Measurements from ENCODE around the gene ZNF41.

DNA sequence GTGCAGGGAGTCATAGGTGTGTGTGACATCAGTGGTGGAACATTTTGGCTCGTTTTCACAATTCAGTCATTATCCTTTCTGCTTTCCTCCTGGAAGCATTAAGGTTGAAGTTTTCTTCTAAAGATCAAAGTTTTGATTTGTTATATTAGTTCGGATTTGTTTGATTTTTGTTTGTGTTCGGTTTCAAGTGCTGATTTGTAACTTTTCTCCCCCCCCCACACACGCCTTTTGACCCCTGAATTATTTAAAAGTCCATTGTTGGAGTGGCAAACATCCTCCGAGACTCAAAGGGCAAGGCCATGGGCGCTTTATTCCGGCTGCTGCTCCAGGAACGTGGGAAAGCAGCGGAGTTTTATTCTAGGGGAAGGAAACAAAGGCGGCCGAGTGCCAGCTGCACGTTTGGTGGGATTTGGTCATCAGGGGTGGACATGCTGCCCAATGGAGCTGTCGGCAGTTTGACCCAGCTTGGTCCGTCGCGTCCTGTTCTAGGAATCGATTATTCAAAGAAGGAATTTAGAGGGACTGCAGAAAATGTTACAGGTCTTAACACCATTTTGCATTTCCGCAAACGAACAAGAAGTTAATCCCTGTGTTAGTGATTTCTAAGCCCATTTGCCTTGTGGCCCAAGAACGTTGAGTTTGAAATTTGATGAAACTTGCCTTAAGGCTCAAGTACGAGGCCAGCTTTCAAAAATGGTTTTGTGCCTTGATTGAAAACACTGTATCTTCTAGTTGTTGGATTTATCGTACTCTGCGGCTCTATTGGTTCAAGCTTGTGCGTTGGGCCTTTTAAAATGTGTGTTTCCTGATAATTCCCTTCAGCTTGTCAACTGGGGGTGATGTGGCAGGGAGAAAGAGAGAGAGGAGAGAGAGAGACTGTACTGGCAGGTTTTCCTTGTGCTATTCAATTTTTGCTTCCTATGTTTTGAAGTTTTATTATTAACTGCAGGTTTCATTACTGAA is 565 bp upstream of the ZNF41 start:
- TF ChIP-seq, protein P1, sequence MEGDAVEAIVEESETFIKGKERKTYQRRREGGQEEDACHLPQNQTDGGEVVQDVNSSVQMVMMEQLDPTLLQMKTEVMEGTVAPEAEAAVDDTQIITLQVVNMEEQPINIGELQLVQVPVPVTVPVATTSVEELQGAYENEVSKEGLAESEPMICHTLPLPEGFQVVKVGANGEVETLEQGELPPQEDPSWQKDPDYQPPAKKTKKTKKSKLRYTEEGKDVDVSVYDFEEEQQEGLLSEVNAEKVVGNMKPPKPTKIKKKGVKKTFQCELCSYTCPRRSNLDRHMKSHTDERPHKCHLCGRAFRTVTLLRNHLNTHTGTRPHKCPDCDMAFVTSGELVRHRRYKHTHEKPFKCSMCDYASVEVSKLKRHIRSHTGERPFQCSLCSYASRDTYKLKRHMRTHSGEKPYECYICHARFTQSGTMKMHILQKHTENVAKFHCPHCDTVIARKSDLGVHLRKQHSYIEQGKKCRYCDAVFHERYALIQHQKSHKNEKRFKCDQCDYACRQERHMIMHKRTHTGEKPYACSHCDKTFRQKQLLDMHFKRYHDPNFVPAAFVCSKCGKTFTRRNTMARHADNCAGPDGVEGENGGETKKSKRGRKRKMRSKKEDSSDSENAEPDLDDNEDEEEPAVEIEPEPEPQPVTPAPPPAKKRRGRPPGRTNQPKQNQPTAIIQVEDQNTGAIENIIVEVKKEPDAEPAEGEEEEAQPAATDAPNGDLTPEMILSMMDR (IDR thresholded peaks at IDR 0.05): no peak
- no peak for TF ChIP-seq POLR2A (IDR thresholded peaks at IDR 0.05)

Data from thyroid gland (tissue), 4 donors.